Vein endothelial cell (primary cell): Measurements from ENCODE around the gene PHF14. TPM values are rescaled to one million over a fixed set of nuclear protein-coding genes. Genes with fewer than 3 reads are reported as not detected.

ENCODE experiments used
- total RNA-seq: library from RNA; depleted of rRNA; stranded (reverse); fragments of >200 nt; gene quantifications from 2 replicates; pipeline ENCODE4 v1.2.3, GENCODE V29; 2012

The PHF14 gene, protein sequence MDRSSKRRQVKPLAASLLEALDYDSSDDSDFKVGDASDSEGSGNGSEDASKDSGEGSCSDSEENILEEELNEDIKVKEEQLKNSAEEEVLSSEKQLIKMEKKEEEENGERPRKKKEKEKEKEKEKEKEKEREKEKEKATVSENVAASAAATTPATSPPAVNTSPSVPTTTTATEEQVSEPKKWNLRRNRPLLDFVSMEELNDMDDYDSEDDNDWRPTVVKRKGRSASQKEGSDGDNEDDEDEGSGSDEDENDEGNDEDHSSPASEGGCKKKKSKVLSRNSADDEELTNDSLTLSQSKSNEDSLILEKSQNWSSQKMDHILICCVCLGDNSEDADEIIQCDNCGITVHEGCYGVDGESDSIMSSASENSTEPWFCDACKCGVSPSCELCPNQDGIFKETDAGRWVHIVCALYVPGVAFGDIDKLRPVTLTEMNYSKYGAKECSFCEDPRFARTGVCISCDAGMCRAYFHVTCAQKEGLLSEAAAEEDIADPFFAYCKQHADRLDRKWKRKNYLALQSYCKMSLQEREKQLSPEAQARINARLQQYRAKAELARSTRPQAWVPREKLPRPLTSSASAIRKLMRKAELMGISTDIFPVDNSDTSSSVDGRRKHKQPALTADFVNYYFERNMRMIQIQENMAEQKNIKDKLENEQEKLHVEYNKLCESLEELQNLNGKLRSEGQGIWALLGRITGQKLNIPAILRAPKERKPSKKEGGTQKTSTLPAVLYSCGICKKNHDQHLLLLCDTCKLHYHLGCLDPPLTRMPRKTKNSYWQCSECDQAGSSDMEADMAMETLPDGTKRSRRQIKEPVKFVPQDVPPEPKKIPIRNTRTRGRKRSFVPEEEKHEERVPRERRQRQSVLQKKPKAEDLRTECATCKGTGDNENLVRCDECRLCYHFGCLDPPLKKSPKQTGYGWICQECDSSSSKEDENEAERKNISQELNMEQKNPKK
- total RNA-seq, result 45.1 and 49.4 TPM in 2 replicates

DNA sequence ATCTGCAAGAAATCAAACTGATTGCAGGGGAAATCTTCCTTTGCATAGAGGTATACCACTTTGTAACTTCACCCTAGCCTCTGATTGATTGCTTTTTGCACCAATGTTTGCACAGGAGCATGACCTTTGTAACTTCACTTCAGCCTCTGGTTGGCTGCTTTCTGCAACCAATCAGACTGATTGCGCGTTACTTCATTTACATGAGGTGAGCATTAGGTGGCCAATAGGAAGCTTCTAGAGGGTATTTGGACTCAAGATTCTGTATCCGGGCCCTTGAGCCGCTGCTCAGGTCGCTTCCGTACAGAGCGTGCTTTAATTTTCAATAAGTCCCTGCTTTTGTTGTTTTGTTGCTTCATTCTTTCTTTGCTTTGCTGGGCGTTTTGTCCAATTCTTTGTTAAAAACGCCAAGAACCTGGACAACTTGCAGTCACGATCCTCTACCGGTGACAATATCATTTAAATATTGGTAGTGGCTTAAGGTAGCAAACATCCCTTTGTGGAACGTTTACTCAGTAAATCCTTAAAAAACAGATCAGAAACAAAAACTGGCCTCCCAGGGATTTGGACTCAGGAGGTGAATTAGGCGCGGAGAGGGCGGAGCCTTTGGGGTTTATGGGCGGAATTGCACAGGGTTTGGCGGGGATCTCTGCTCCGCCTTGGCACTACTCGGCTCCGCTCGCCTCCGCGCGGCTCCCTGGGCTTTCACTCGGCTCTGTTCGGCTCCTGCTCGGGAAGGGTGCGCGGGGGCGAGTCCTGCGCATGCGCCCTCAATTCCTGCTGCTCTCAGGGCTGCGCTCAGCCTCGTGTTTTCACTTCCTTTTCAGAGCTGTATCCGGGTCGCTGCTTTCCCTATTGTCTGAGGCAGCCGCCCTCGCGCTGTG lies at the start of gene PHF14:
Gene PHF14, plus strand, starts transcription at position 812 of the 881 bp plus-strand sequence. CDS start 452 bp downstream, outside the sequence.

